HG03097 (cell line): ENCODE results near the gene GTPBP1.

Experiments used
- ATAC-seq: cut with Tn5 transposase; IDR thresholded peaks from one replicate; pipeline ENCODE4 v1.9.1; 2021; ENCODE audit not compliant: unreplicated experiment, low FRiP score

Gene GTPBP1

GRCh38 chr22:38724926-38725571, 19.3 kb downstream of the GTPBP1 start:
- ATAC-seq = no peak

- no peak for ATAC-seq
These were observed 20.3 kb downstream of the GTPBP1 start for GRCh38 chr22:38725900-38726655.

GRCh38 chr22:38727123-38727522, 21.4 kb downstream of the GTPBP1 start:
- ATAC-seq = no peak

- ATAC-seq = no peak
These were observed 22.0 kb downstream of the GTPBP1 start for GRCh38 chr22:38727530-38728451.

- no peak for ATAC-seq
These were observed 23.4 kb downstream of the GTPBP1 start for GRCh38 chr22:38728871-38729796.

- no peak for ATAC-seq
These were observed 24.2 kb downstream of the GTPBP1 start for GRCh38 chr22:38729946-38730345.

GRCh38 chr22:38730411-38730871, 24.7 kb downstream of the GTPBP1 start:
- no peak for ATAC-seq

GRCh38 chr22:38731703-38732161, 26.0 kb downstream of the GTPBP1 start:
- no peak for ATAC-seq

- no peak for ATAC-seq
These were observed 26.6 kb downstream of the GTPBP1 start for GRCh38 chr22:38732251-38732815.

- no peak for ATAC-seq
These were observed 27.6 kb downstream of the GTPBP1 start for GRCh38 chr22:38733329-38733723.

- ATAC-seq = no peak
These were observed 28.1 kb downstream of the GTPBP1 start for GRCh38 chr22:38733724-38734381.

- ATAC-seq = no peak
These were observed 28.8 kb downstream of the GTPBP1 start for GRCh38 chr22:38734421-38735100.

GRCh38 chr22:38735126-38735464, 29.4 kb downstream of the GTPBP1 start:
- ATAC-seq = no peak

GRCh38 chr22:38735465-38736256, 29.9 kb downstream of the GTPBP1 start:
- no peak for ATAC-seq

- ATAC-seq = no peak
These were observed 30.5 kb downstream of the GTPBP1 start for GRCh38 chr22:38736257-38736570.

GRCh38 chr22:38737302-38738060, 31.7 kb downstream of the GTPBP1 start:
- ATAC-seq = no peak

- no peak for ATAC-seq
These were observed 32.8 kb downstream of the GTPBP1 start for GRCh38 chr22:38738475-38739070.
